Osteocyte (in vitro differentiated cells): ENCODE results near the gene MYRIP. TPM values are rescaled to one million over a fixed set of nuclear protein-coding genes. Genes with fewer than 3 reads are reported as not detected.

ENCODE experiments used
- DNase-seq: peaks from one replicate; pipeline ENCODE4 v3.0.0; 2021; ENCODE audit warnings: mixed read lengths; ENCODE audit not compliant: unreplicated experiment; ENCODE audit errors: extremely low spot score
- H3K27ac Mint-ChIP-seq: one replicate; pipeline ENCODE4 v1.8.0; 2021; ENCODE audit warnings: mild to moderate bottlenecking, mixed read lengths; ENCODE audit not compliant: unreplicated experiment
- H3K27me3 Mint-ChIP-seq: one replicate; pipeline ENCODE4 v1.8.0; 2021; ENCODE audit warnings: mixed read lengths; ENCODE audit not compliant: unreplicated experiment
- H3K36me3 Mint-ChIP-seq: one replicate; pipeline ENCODE4 v1.8.0; 2021; ENCODE audit warnings: mixed read lengths; ENCODE audit not compliant: unreplicated experiment
- H3K4me1 Mint-ChIP-seq: one replicate; pipeline ENCODE4 v1.8.0; 2021; ENCODE audit warnings: mixed read lengths; ENCODE audit not compliant: unreplicated experiment
- H3K4me3 Mint-ChIP-seq: one replicate; pipeline ENCODE4 v1.8.0; 2021; ENCODE audit warnings: mild to moderate bottlenecking, moderate library complexity, mixed read lengths; ENCODE audit not compliant: unreplicated experiment
- H3K9me3 Mint-ChIP-seq: one replicate; pipeline ENCODE4 v1.8.0; 2021; ENCODE audit warnings: mixed read lengths; ENCODE audit not compliant: unreplicated experiment
- total RNA-seq: library from RNA; stranded (reverse); gene quantifications from 2 replicates; pipeline ENCODE4 v1.2.1, GENCODE V29; 2021
- TF ChIP-seq, protein P1 (sequence below): fragments of 200-600 bp; sonication (generic); IDR thresholded peaks from 2 replicates; pipeline ENCODE4 v1.5.0; 2021; ENCODE audit warnings: antibody characterized with exemption, mild to moderate bottlenecking, moderate library complexity

Gene MYRIP
- total RNA-seq, 1 donor from 2014 or later = 0.62 TPM

DNA sequence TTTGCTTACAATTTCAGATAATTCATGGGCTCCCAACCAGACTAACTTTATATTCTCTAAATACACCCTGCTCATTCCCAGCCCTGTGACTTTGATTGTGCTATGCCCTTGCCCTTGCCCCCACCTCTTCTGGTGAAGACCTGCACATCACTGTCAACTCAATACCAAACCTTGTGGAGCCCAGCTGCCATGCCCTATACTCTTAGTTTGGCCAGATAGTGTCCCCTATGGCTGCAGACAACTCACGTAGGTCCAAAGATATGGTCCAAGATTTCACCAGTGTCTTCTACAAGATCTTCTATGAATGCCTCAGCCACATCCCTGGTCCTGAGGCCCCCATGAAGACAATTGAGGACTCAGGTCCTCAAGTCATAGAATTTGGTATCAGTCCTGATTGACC lies 381.8 kb downstream of the MYRIP start:
- Mint-ChIP-seq H3K27me3 (peaks cover 17% of the 10 kb centered on the region), H3K9me3 (no peaks in the 10 kb centered on the region), H3K27ac (no peak overlapping the region), H3K4me3 (no peak overlapping the region), H3K36me3 (no peaks in the 10 kb centered on the region), H3K4me1 (no peaks in the 10 kb centered on the region)
- TF ChIP-seq, protein P1, sequence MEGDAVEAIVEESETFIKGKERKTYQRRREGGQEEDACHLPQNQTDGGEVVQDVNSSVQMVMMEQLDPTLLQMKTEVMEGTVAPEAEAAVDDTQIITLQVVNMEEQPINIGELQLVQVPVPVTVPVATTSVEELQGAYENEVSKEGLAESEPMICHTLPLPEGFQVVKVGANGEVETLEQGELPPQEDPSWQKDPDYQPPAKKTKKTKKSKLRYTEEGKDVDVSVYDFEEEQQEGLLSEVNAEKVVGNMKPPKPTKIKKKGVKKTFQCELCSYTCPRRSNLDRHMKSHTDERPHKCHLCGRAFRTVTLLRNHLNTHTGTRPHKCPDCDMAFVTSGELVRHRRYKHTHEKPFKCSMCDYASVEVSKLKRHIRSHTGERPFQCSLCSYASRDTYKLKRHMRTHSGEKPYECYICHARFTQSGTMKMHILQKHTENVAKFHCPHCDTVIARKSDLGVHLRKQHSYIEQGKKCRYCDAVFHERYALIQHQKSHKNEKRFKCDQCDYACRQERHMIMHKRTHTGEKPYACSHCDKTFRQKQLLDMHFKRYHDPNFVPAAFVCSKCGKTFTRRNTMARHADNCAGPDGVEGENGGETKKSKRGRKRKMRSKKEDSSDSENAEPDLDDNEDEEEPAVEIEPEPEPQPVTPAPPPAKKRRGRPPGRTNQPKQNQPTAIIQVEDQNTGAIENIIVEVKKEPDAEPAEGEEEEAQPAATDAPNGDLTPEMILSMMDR = no peak
- peak; percentile 59 for DNase-seq

DNA sequence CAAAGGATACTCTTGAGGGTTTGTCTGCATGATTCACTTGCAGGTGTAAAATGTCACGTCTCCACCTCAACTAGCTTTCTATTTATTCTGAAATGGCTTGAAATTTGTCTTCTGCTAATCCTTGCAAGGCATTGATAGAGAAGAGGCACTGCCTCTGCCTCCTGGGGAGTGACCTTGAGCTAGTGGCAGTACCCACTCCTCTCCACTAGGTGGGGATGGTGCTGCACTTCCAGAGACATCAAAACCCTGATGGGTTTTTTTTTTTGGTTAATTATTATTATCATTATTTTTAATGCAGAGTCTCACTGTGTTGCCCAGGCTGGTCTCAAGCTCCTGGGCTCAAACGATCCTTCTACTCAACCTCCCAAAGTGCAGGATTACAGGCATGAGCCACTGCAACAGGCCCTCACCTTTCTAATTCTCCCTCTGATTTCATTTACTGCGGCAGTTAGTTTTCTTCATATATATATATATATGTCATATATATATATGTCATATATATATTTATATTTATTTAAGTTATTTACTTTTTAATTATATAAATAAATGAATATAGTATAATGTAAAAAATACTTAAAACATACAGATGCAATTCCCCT lies 382.5 kb downstream of the MYRIP start:
- TF ChIP-seq, protein P1 = peak; percentile 94
- Mint-ChIP-seq H3K9me3 (no peaks in the 10 kb centered on the region), H3K27ac (no peak overlapping the region), H3K36me3 (no peaks in the 10 kb centered on the region), H3K27me3 (peaks cover 23% of the 10 kb centered on the region), H3K4me3 (no peak overlapping the region), H3K4me1 (no peaks in the 10 kb centered on the region)
- peak; percentile 86 for DNase-seq

DNA sequence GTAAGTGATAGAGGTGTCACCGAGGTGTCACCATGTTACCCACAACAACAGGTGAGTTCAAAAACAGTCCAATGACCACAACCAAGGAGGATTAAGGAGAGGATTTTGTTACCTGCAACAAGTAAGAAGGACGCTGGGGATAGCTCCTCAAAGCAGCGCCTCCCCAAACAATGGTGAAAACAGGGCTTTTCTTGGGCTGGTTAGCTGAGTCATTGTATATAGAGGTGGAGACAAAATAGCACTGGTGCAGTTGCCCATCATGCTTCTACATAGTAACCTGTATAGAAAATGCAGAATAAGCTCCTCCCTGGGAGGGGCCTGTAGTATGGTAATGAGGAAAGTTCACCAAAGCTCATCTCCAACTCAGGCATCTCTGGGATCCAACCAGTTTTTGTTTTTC lies 383.2 kb downstream of the MYRIP start:
- H3K4me3 Mint-ChIP-seq = no peak overlapping the region
- H3K27ac Mint-ChIP-seq = no peak overlapping the region
- DNase-seq = peak; percentile 34
- no peaks in the 10 kb centered on the region for H3K9me3 Mint-ChIP-seq
- peaks cover 29% of the 10 kb centered on the region for H3K27me3 Mint-ChIP-seq
- no peaks in the 10 kb centered on the region for H3K4me1 Mint-ChIP-seq
- H3K36me3 Mint-ChIP-seq = no peaks in the 10 kb centered on the region
- TF ChIP-seq, protein P1 = no peak

DNA sequence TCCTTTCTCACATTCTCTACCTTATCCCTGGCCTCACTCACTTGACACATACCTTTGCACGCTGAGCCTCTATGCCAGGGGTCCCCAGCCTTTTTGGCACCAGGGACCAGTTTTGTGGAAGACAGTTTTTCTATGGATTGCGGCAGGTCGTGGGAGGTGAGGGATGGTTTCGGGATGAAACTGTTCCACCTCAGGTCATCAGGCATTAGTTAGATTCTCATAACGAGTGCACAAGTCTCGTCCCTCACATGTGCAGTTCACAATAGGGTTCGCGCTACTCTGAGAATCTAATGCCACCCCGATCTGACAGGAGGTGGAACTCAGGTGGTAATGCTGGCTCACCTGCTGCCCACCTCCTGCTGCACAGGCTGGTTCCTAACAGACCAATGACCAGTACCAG lies 387.6 kb downstream of the MYRIP start:
- Mint-ChIP-seq H3K9me3 (no peaks in the 10 kb centered on the region), H3K27me3 (peaks cover 42% of the 10 kb centered on the region), H3K36me3 (no peaks in the 10 kb centered on the region), H3K4me3 (no peak overlapping the region), H3K4me1 (no peaks in the 10 kb centered on the region), H3K27ac (no peak overlapping the region)
- TF ChIP-seq, protein P1 = no peak
- DNase-seq = no peak

DNA sequence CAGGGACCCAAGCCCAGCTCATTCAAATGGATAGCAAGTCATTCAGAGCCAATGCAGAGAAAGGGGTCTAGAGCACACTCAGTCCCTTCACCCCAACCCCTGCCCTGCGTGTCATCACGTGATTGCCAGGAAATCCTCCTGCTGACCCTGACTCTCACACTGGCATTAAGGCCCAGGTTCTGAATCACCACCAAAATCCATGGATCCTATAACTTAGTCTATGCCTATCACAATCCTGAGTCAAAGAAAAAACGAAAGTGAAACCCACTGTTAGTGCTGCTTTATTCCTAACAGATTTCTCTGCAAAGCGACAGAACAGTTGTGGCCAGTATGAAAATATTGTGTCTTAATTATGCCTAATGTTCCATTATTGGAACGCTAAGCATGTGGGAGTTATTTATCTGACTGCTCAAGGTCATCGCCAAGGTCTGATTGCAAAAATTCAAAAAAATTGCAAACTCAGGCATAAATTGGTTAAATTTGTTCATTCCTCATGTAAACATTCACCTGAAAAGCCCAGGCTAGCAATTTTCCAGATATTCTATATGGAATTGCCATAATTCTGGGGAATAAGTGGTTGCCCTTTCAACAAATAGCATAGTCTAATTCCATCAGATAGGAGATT lies 391.4 kb downstream of the MYRIP start:
- Mint-ChIP-seq H3K4me3 (no peak overlapping the region), H3K27ac (no peak overlapping the region), H3K27me3 (peaks cover 32% of the 10 kb centered on the region), H3K9me3 (no peaks in the 10 kb centered on the region), H3K4me1 (no peaks in the 10 kb centered on the region), H3K36me3 (no peaks in the 10 kb centered on the region)
- DNase-seq = no peak
- TF ChIP-seq, protein P1 = no peak
